GM12872 (cell line): Measurements from ENCODE around the gene PCDHB5.

Source experiments
- TF ChIP-seq, protein P1 (sequence below): IDR thresholded peaks from 3 replicates; pipeline ENCODE4 v1.5.1; 2011; ENCODE audit warnings: low read depth, mild to moderate bottlenecking, low read length, moderate library complexity; ENCODE audit not compliant: insufficient read depth

The PCDHB5 gene

DNA sequence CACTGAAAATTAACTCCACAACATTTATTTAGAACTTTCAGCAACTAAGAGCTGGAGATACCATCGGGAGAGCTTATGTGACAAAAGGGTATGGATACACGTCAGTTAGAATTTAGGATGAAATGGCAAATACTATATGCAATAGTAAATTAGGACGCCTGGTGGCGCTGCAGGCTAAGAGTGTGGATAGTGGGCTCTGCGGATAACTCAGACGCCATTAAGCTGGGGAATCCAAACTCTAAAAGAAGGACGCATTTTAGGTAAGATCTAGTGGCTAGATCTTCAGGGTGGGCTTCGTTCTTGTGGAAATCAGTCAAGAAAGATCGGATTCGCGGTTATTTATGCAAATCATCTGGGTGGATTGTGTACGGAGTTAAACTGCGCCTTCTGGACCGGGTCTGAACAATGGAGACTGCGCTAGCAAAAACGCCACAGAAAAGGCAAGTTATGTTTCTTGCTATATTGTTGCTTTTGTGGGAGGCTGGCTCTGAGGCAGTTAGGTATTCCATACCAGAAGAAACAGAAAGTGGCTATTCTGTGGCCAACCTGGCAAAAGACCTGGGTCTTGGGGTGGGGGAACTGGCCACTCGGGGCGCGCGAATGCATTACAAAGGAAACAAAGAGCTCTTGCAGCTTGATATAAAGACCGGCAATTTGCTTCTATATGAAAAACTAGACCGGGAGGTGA lies at the start of gene PCDHB5:
Gene PCDHB5, plus strand, starts transcription at position 177 of the 688 bp plus-strand sequence. Its CDS starts 229 bp downstream, at position 406.
- TF ChIP-seq, protein P1, sequence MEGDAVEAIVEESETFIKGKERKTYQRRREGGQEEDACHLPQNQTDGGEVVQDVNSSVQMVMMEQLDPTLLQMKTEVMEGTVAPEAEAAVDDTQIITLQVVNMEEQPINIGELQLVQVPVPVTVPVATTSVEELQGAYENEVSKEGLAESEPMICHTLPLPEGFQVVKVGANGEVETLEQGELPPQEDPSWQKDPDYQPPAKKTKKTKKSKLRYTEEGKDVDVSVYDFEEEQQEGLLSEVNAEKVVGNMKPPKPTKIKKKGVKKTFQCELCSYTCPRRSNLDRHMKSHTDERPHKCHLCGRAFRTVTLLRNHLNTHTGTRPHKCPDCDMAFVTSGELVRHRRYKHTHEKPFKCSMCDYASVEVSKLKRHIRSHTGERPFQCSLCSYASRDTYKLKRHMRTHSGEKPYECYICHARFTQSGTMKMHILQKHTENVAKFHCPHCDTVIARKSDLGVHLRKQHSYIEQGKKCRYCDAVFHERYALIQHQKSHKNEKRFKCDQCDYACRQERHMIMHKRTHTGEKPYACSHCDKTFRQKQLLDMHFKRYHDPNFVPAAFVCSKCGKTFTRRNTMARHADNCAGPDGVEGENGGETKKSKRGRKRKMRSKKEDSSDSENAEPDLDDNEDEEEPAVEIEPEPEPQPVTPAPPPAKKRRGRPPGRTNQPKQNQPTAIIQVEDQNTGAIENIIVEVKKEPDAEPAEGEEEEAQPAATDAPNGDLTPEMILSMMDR, result peak; percentile 27; the same call in 2 of the 3 replicates

DNA sequence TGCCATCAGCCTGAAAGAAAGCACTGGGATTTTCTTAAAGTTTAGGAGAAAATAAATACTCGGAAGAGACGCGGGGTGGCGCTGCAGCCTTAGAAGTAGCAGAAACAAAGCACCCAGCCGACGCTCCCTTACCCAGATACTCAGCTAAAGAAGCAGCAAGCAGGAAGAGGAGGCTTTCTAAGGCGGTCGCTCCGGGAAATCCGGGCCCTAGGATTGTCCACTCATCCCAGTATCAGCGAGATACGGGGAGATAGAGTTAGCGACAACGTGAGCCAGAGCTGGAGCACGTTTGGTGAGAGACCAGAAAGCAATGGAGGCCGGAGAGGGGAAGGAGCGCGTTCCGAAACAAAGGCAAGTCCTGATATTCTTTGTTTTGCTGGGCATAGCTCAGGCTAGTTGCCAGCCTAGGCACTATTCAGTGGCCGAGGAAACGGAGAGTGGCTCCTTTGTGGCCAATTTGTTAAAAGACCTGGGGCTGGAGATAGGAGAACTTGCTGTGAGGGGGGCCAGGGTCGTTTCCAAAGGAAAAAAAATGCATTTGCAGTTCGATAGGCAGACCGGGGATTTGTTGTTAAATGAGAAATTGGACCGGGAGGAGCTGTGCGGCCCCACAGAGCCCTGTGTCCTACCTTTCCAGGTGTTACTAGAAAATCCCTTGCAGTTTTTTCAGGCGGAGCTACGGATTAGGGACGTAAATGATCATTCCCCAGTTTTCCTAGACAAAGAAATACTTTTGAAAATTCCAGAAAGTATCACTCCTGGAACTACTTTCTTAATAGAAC lies 40.3 kb upstream of the PCDHB5 start, which contains the start of gene PCDHB2:
Gene PCDHB2, plus strand, starts transcription at position 135 of the 782 bp plus-strand sequence. Its CDS starts 176 bp downstream, at position 311.
- TF ChIP-seq, protein P1, result no peak

DNA sequence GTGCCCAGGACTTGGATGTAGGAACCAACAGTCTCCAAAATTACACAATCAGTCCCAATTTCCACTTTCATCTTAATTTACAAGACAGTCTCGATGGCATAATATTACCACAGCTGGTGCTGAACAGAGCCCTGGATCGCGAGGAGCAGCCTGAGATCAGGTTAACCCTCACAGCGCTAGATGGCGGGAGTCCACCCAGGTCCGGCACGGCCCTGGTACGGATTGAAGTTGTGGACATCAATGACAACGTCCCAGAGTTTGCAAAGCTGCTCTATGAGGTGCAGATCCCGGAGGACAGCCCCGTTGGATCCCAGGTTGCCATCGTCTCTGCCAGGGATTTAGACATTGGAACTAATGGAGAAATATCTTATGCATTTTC lies 39.8 kb upstream of the PCDHB5 start:
- TF ChIP-seq, protein P1, result no peak

DNA sequence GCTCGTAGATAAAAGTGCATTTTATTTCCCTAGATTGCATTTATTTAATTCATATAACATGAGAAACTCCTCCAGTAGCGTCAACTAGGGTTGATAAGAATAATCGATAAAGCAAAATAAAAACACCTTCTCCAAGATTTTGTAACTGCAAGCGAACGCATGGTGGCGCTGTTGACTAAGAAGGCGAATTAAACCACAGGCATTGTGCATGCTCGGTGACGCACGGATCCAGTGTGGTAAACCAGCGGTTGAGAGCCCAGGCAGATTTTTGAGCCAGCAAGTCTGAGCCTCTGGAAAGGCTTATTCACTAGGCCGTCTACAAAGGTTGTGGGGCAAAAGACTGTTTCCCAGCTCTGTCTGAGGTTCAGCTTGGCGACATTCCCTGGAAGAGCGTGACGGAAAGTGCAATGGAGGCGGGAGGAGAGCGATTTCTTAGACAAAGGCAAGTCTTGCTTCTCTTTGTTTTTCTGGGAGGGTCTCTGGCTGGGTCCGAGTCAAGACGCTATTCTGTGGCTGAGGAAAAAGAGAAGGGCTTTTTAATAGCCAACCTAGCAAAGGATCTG lies 34.7 kb upstream of the PCDHB5 start, which contains the start of gene PCDHB3:
Gene PCDHB3, plus strand, starts transcription at position 231 of the 563 bp plus-strand sequence. Its CDS starts 177 bp downstream, at position 408.
- TF ChIP-seq, protein P1, result peak; percentile 30; the same call in 1 of the 3 replicates

DNA sequence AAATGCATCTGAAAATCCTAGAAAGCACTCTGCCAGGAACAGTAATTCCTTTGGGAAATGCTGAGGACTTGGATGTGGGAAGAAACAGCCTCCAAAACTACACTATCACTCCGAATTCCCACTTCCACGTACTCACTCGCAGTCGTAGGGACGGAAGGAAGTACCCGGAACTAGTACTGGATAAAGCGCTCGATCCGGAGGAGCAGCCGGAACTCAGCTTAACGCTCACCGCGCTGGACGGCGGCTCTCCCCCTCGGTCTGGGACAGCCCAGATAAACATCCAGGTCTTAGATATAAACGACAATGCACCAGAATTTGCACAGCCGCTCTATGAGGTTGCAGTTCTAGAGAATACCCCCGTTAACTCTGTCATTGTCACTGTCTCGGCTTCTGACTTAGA lies 33.9 kb upstream of the PCDHB5 start:
- TF ChIP-seq, protein P1, result no peak

DNA sequence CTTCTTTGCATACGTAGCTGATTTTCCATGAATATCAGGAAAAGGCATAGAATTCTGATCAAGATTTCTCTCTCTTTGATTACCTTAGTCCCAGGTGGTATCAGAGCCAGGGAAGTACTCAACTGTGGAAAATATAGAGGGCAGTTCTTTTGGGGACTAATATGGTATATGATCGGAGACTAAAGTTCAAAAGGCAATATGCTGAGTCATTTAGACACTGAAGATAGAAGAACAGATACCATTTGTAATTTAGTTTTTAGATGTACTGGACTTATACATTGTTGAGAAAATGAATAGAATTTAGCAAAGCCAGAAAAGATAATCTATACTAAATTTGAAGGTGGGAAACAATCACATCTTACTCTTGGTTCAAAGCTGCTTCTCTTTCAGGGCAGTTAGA lies 29.7 kb upstream of the PCDHB5 start:
- TF ChIP-seq, protein P1, result no peak

DNA sequence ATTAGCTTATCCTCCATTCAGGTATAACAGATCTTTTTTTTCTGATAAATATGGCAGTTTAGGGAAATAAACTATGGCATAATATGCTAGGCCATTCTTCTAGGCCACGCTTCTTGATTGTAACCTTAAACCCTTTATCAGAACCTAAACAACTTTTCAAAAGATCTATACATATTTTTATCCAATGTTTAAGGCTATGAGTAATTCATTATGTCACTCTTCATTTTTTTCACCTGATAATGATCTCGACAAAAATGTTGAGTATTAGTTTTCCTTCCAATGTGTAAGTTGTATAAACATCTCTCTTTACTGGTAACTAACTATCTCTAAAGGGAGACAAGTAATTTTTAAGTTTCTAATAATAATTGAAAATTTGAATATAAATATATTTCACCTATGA lies 15.8 kb upstream of the PCDHB5 start:
- TF ChIP-seq, protein P1, result no peak
